ENCODE measurements around the gene AGTPBP1. TPM values are rescaled to one million over a fixed set of nuclear protein-coding genes. Genes with fewer than 3 reads are reported as not detected.

AGTPBP1 gene
- total RNA-seq, 1 experiment from 2014 or later, result 14.0 TPM

GRCh38 chr9:85737671-85738070 lies 4.1 kb downstream of the AGTPBP1 start:
- CTCF ChIA-PET, result no interaction called here
- Mint-ChIP-seq H3K27ac (ENCODE audit: unreplicated experiment) (no peak overlapping the region), H3K9me3 (ENCODE audit: low read depth, unreplicated experiment) (peaks cover 3% of the 10 kb centered on the region), H3K4me1 (ENCODE audit: low read depth, unreplicated experiment) (no peaks in the 10 kb centered on the region), H3K36me3 (ENCODE audit: insufficient read depth, unreplicated experiment) (peaks cover 22% of the 10 kb centered on the region), H3K27me3 (ENCODE audit: unreplicated experiment) (no peaks in the 10 kb centered on the region), H3K4me3 (ENCODE audit: low read depth, unreplicated experiment) (no peak overlapping the region)
- DNase-seq, result no peak
- intact Hi-C loops (cut with micrococcal nuclease; ENCODE audit: unreplicated experiment), result no loop called here
- no TSS peak for BruUV-seq (replicated peaks)
- no peak for TF ChIP-seq CTCF (IDR thresholded peaks at IDR 0.05; ENCODE audit: unreplicated experiment)

GRCh38 chr9:85730916-85731630 lies 10.7 kb downstream of the AGTPBP1 start:
- Mint-ChIP-seq H3K27ac (ENCODE audit: unreplicated experiment) (no peak overlapping the region), H3K27me3 (ENCODE audit: unreplicated experiment) (no peaks in the 10 kb centered on the region), H3K9me3 (ENCODE audit: low read depth, unreplicated experiment) (peaks cover 3% of the 10 kb centered on the region), H3K36me3 (ENCODE audit: insufficient read depth, unreplicated experiment) (no peaks in the 10 kb centered on the region), H3K4me3 (ENCODE audit: low read depth, unreplicated experiment) (no peak overlapping the region), H3K4me1 (ENCODE audit: low read depth, unreplicated experiment) (no peaks in the 10 kb centered on the region)
- no TSS peak for BruUV-seq (replicated peaks)
- CTCF ChIA-PET, result no interaction called here
- no peak for TF ChIP-seq CTCF (IDR thresholded peaks at IDR 0.05; ENCODE audit: unreplicated experiment)
- intact Hi-C loops (cut with micrococcal nuclease; ENCODE audit: unreplicated experiment), result no loop called here
- DNase-seq, result no peak

GRCh38 chr9:85729882-85730281 lies 11.9 kb downstream of the AGTPBP1 start:
- Mint-ChIP-seq H3K4me1 (ENCODE audit: low read depth, unreplicated experiment) (no peaks in the 10 kb centered on the region), H3K36me3 (ENCODE audit: insufficient read depth, unreplicated experiment) (no peaks in the 10 kb centered on the region), H3K9me3 (ENCODE audit: low read depth, unreplicated experiment) (peaks cover 3% of the 10 kb centered on the region), H3K27me3 (ENCODE audit: unreplicated experiment) (no peaks in the 10 kb centered on the region), H3K27ac (ENCODE audit: unreplicated experiment) (no peak overlapping the region), H3K4me3 (ENCODE audit: low read depth, unreplicated experiment) (no peak overlapping the region)
- TF ChIP-seq CTCF (IDR thresholded peaks at IDR 0.05; ENCODE audit: unreplicated experiment), result no peak
- DNase-seq, result no peak
- intact Hi-C loops (cut with micrococcal nuclease; ENCODE audit: unreplicated experiment), result no loop called here
- CTCF ChIA-PET, result no interaction called here
- BruUV-seq (replicated peaks), result no TSS peak

- DNase-seq, result no peak
- H3K4me3 Mint-ChIP-seq (ENCODE audit: low read depth, unreplicated experiment), result no peak overlapping the region
- no peaks in the 10 kb centered on the region for H3K36me3 Mint-ChIP-seq (ENCODE audit: insufficient read depth, unreplicated experiment)
- no peaks in the 10 kb centered on the region for H3K4me1 Mint-ChIP-seq (ENCODE audit: low read depth, unreplicated experiment)
- no peaks in the 10 kb centered on the region for H3K9me3 Mint-ChIP-seq (ENCODE audit: low read depth, unreplicated experiment)
- no TSS peak for BruUV-seq (replicated peaks)
- CTCF ChIA-PET, result interaction anchor here (0.7 kb wide), 1 partner anchor 340 kb away, joined by 3 read pairs; no protein-coding TSS in a partner anchor
- intact Hi-C loops (cut with micrococcal nuclease; ENCODE audit: unreplicated experiment), result no loop called here
- H3K27me3 Mint-ChIP-seq (ENCODE audit: unreplicated experiment), result no peaks in the 10 kb centered on the region
- TF ChIP-seq CTCF (IDR thresholded peaks at IDR 0.05; ENCODE audit: unreplicated experiment), result no peak
- H3K27ac Mint-ChIP-seq (ENCODE audit: unreplicated experiment), result no peak overlapping the region
Observed at GRCh38 chr9:85727500-85727899, 14.3 kb downstream of the AGTPBP1 start.
